GM18526 (cell line): Measurements from ENCODE around the gene CYTIP.

Experiments used
- POLR2A ChIP-seq: IDR thresholded peaks from 3 replicates; pipeline ENCODE4 v1.6.1; 2011; ENCODE audit not compliant: insufficient read length; ENCODE audit errors: extremely low read depth

Gene CYTIP

DNA sequence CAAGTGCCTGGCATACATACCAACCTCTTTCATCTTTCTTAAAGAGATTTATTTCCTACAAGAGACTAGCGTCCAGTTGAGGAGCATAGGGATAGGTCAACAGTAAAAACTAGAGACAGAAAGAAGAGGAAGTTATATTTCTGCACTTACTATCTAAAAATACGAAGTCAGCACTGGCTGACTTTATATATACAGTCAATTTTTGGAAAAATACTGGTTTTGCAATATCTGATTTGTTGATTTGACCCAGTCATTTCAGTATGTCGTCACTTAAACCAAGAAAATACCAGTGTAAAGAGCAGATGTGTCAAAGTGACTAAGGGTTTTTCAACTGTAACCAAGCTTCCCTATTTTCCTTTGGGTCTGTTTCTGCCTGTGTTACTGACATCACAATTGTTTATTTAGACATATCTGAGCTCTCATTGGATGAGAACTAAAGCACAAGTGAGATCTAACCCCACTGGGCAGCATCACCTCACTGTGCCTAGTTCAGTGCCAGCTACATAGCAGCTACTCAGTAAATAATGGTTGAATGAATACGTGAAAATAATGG lies 23.0 kb downstream of the CYTIP start:
- no peak for TF ChIP-seq POLR2A

DNA sequence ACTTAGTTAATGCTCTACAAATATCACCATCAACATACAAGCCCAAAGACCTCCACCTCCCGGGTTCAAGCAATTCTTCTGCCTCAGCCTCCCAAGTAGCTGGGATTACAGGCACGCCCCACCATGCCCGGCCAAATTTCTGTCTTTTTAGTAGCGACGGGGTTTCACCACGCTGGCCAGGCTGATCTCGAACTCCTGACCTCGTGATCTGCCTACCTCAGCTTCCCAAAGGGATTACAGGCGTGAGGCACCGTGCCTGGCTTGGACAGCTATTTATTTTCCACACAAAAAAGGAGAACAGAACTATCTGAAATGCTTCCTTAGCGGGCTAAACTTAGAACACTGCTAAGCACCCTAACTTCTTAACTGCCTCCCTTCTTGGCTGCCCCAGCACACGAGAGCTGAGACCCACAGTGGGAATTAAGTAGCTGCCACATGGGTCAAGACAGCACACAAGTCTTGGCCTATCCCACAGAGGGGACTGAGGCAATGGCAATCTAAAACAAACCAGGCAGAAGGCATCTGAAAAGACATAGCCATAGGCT lies 24.8 kb downstream of the CYTIP start:
- TF ChIP-seq POLR2A: no peak

DNA sequence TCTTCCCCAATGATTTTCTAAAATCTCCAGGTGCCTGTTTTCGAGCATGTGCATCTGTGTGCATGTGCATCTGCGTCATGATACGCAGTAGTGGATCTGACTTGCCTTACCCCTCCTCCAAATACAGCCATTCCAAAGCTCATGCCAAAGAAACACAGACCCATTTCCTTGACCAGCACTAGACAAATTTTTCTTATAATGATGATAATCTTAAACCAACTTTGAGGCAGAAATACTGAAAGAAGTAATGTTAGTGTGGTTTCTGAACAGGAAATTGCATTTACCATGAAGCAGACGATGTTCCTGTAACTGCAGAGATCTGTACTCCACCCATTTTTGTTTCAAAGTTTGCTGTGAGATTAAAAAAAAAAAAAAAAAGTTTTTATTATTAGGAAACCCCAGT lies 25.6 kb downstream of the CYTIP start:
- TF ChIP-seq POLR2A: no peak

DNA sequence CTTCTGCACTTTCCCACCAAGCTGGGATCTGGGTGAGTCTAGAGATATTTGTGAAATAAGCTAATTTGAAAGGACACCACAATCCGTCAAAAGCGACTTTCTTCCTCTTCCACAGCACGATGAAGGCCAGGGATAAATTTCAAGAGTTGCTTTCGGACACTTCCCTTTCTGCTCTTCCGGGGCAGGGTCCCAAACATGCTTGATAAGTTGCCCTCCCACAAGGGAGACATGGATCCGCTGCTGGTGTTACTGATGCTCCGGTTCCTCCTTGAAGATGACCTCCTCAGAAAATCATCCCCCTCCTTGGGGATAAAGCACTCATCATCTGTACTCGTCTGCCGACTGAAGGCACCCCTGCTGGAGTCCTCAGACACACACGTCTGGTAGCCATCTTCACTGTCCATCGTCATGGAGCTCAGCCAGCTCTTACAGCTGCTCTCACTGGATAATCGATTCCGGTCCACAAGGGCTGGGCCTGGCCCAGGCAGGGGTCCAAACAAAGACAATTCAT lies 28.2 kb downstream of the CYTIP start:
- no peak for TF ChIP-seq POLR2A

DNA sequence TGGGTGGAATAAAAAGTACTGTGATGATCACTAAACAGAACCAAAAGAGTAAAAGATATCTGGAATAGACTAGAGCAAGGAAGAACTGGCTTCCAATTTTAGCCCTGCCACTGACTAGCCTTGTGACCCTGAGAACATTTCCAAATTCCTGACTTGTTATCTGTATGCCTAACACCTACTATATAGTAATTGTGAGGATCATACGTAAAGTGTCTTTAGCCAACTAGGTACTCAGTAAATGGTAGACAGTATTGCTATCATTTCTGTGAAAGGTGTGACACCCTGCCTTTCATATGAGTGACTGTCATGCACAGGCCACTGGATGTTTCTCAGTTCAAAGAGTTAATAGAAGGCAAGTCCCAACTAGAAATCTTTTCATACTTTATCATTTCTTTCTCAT lies 29.8 kb downstream of the CYTIP start:
- TF ChIP-seq POLR2A: no peak

DNA sequence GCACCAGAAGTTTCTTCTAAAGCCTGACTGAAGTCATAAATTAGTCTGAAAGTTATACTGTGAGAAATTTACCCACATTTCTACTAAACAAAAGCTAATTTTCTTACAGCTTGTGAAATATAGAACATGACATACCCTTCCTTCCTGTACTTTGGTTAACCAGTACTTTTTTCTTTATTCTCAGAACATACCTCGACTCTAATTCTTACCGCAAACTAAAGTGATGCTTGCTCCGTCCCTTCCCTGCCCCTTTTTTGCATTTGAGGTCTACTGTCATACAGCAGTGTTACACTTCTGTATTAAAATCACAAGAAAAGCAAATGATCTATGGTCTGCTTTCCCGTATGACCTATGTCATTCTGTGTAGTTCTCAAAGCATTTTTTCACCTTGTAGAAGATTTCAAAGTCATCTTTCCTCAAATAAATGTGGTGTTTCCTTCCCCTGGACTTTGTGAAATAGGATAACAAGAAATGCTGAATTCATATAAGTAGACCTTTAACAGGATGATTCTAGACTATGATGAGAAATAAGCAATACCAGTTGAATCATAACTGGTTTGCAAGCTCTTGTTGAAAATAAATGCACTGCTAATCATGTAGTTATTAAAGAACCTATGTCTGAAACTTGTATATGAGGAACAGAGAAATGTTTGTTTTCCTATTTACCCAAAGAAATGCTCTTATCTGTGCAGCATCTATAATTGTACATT lies 30.4 kb downstream of the CYTIP start:
- no peak for TF ChIP-seq POLR2A

DNA sequence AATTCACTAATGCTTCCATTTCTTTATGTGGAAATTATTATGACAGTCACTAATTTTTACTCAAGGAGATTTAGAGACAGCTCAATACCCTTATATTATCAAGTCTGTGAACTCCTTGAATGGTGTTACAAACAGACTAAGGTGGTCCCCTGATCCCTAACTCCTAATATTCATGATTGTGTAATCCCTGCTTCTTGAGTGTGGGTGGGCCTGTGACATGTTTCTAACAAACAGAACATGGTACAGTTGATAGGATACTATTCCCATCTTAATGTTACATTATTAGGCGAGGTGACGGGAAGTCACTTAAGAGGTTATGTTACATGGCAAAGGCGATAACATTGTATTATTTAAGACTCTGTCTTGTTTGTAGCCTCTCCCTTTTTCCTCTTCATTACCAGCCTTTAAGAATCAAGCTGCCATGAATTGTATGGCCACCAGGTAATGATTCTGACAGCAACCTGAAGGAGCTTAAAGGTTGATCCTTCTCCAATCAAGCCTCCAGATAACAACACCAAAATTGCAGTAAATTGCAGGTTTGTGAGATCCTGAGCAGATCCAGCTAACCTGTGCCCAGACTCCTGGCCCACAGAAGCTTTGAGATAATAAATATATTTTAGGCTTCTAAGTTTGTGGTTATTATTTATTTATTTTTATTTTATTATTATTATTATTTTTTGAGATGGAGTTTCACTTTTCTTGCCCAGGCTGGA lies 32.1 kb downstream of the CYTIP start:
- no peak for TF ChIP-seq POLR2A

DNA sequence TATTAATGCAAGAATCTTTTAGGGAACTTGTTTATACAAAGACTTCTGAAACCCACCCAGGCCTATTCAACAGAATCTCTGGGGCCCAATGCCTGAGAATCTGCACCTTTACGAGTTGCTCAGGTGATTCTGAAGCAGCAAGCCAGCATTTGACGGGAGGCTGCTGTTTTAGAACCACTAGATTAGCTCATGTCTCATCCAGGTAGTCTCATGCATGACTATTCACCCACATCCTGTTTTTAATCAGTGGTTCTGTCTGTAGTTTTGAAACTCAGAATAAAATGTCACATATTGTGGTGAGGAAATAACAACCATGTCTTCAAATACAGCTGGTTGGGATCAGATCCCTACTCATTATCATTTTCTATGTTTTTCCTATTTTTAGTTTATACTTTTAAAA lies 39.5 kb downstream of the CYTIP start:
- TF ChIP-seq POLR2A: no peak

DNA sequence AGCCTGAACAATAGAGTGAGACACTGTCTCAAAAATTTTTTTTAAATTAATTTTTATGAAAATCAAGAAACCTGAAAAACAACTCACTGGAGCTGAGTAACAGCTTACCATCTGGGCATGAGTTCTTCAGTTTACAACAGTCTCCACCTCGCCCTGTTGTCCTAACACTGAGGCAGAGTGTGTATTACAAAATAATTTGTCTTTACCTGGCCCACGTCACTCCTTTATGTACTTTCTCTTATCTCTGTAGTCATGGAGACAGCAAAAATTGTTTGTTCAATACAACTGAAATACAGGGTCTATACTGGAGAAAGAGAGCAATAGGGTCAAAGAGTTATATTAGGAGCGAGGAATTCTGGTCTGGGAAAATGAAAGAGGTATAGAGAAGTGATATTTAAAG lies 48.1 kb downstream of the CYTIP start:
- TF ChIP-seq POLR2A: no peak

DNA sequence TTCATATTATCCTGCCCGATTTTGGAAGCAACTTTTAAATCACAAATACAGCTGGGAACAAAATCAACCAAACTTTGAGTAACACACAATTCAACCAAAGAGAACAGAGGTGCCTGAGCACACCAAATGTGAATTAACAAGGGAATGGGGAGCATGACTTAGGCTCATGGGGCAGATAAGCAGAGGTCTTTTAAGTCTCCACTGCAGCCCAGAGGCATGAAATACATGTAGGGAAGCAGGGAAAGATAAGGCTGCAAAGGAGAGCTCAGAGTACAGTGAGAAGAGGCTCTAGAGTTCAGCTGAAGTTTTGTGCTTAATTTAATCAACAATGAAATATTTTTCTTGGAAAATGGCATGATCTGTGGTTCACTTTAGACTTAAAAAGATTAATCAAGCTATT lies 49.0 kb downstream of the CYTIP start:
- TF ChIP-seq POLR2A: no peak

DNA sequence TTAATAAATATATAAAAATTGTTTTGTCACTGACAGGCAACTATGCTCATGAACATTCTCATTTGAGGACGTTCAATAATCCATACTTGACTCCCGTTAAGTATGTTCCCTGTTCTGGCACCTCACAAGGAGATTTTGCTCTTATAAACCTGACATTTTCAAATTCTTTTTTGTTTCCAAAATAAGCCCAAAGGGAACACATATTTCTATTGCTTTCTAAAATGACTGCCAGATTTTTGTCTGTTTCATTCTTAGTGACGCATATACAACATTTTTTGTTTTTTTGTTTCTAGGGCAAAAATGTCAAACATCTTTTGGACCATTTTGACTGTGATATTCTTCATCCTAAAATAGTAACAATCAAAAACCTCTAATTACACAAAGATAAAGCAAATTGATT lies 50.5 kb downstream of the CYTIP start:
- no peak for TF ChIP-seq POLR2A

DNA sequence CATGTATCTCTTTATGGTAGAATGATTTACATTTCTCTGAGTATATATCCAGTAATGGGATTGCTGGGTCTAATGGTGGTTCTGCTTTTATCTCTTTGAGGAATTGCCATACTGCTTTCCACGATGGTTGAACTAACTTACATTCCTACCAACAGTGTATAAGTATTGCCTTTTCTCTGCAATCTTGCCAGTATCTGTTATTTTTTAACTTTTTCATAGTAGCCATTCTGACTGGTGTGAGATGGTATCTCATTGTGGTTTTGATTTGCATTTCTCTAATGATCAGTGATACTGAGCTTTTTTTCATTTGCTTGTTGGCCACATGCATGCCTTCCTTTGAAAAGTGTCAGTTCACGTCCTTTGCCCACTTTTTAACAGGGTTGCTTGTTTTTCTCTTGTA lies 55.1 kb downstream of the CYTIP start:
- TF ChIP-seq POLR2A: no peak

DNA sequence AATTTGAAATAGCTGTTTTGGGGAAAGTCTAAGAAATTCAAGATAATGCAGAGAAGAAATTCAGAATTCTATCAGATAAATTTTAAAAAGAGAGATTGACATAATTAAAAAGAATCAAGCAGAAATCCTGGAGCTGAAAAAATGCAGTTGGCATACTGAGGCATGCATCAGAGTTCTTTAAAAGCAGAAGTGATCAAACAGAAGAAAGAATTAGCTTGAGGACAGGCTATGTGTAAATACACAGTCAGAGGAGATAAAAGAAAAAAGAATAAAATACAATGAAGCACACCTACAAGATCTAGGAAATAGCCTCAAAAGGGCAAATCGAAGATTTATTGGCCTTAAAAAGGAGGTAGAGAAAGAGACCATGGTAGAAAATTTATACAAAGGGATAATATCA lies 57.1 kb downstream of the CYTIP start:
- TF ChIP-seq POLR2A: no peak

DNA sequence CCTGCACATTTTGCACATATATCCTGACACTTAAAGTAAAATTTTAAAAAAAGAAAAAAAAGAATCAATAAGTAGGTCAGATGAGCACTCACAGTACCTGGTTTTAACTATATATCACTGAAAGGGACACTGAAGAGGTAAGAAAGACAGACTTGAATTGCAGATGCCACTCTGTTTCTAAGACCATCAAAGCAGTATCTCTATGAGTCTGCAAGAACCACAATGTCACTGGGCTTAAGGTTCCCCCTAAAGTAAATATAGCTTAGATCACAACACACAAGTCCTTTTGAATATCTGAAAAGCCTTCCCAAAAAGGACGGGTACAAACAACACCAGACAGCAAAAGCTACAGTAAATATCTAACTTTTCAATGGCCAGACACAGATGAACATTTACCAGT lies 57.6 kb downstream of the CYTIP start:
- TF ChIP-seq POLR2A: no peak

DNA sequence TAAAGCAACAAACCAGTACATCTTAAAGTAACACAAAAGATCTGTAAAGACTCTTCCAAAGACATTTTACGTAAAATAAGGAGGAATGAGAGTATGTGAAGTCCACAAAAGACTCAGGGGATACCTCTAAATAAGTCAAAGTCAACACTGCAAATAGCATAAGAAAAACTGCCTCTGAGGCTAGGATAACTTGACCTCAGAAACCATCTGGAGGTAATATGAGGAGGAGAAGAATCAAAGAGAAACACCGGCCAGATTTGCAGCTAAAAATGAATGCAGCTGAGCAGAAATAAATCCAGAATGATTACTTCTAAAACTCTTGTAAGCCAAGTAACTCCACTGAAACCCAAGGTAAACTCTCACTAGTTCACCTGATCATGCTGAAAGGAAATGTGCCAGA lies 66.0 kb downstream of the CYTIP start:
- no peak for TF ChIP-seq POLR2A

DNA sequence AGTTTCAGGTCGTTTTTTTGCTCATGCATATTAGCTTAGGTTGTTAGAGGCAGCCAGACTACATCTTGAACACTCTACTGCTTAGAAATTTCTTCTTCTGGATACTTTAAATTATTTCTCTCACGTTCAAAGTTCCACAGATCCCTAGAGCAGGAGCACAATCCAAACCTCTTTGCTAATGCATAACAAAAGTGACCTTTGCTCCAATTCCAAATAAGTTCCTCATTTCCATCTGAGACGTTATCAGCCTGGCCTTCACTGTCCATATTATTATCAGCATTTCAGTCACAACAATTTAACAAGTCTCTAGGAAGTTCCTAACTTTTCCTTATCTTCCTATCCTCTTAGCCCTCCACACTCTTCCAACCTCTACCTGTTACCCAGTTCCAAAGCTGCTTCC lies 67.8 kb downstream of the CYTIP start:
- no peak for TF ChIP-seq POLR2A
